HepG2 (cell line): ENCODE data around the gene IFIT2. TPM values are rescaled to one million over a fixed set of nuclear protein-coding genes. Genes with fewer than 3 reads are reported as not detected.

Source experiments
- ATAC-seq: fragments of 200-7000 bp; cut with Tn5 transposase; 3 replicates; pipeline ENCODE4 v1.9.1; 2020; ENCODE audit warnings: mild to moderate bottlenecking, moderate library complexity
- BruUV-seq: library from RNA; stranded (reverse); fragments of 400-500 nt; replicated peaks from 2 replicates; lab custom pipeline; 2021; lab: Mats Ljungman, UMichigan
- CTCF ChIA-PET: fragments of 300-600 bp; formaldehyde crosslinking; extraction: SDS; loops from one replicate; lab custom pipeline; 2021; ENCODE audit warnings: low total read pairs, inconsistent platforms, low intra/inter-chr PET ratio; lab: Yijun Ruan, JAX
- POLR2A ChIA-PET: fragments of 350-600 bp; sonication (Branson Sonifier 250); formaldehyde crosslinking; loops from one replicate; lab custom pipeline; 2020; ENCODE audit warnings: antibody characterized with exemption, inconsistent platforms; lab: Yijun Ruan, JAX
- DNase-seq: peaks from one replicate; pipeline ENCODE4 v3.0.0-alpha.2; 2015; ENCODE audit warnings: low spot score
- FAIRE-seq: peaks from 3 replicates; lab custom pipeline; 2011; peaks lifted over from hg19 to GRCh38; lab: Jason Lieb, UNC
- H2AFZ ChIP-seq: one replicate; pipeline ENCODE4 v1.6.1; 2011; ENCODE audit warnings: low read length, inconsistent platforms
- H3K27ac ChIP-seq: fragments of 300-600 bp; 3 replicates; pipeline ENCODE4 v1.8.0; 2011; ENCODE audit warnings: mixed run types, mild to moderate bottlenecking, mixed read lengths, low read length, inconsistent platforms; ENCODE audit not compliant: insufficient read depth; ENCODE audit errors: extremely low read length
- H3K27me3 ChIP-seq, 2 experiments: fragments of 200-600 bp in 1 of 2; 2 replicates in 1 of 2; 3 replicates in 1 of 2; pipeline versions ENCODE4 v1.6.0 to v1.8.0; 2011; ENCODE audit warnings: low read length in 2 of 2, mild to moderate bottlenecking in 2 of 2, moderate library complexity in 2 of 2, inconsistent platforms in 1 of 2; ENCODE audit not compliant: insufficient read depth in 2 of 2, control insufficient read depth in 1 of 2
- H3K36me3 ChIP-seq, 2 experiments: fragments of 200-600 bp in 1 of 2; replicated peaks in 1 of 2; 2 replicates in 1 of 2; 3 replicates in 1 of 2; pipeline versions ENCODE4 v1.5.1 to v1.8.0; 2011; ENCODE audit warnings: low read length in 2 of 2, inconsistent platforms in 1 of 2; ENCODE audit not compliant: insufficient read depth in 2 of 2, control insufficient read depth in 1 of 2
- H3K4me1 ChIP-seq: 2 replicates; pipeline ENCODE4 v1.5.1; 2012; ENCODE audit warnings: low read length, inconsistent platforms; ENCODE audit not compliant: insufficient read depth
- H3K4me2 ChIP-seq: 2 replicates; pipeline ENCODE4 v1.6.0; 2011; ENCODE audit warnings: low read depth, low read length, inconsistent platforms
- H3K4me3 ChIP-seq, 3 experiments: fragments of 200-600 bp in 1 of 3; sonication (generic), shearing (Covaris generic) in 1 of 3; replicated peaks in 1 of 3; 2 replicates each; pipeline ENCODE4 v1.5.1; 2011 to 2016; ENCODE audit warnings: low read length in 3 of 3, inconsistent platforms in 2 of 3, low read depth in 2 of 3, mild to moderate bottlenecking in 2 of 3, control low read depth in 1 of 3, mixed read lengths in 1 of 3; ENCODE audit not compliant: insufficient read depth in 1 of 3
- H3K79me2 ChIP-seq: one replicate; pipeline ENCODE4 v1.6.1; 2011; ENCODE audit warnings: low read length, inconsistent platforms; ENCODE audit not compliant: insufficient read depth
- H3K9ac ChIP-seq: 2 replicates; pipeline ENCODE4 v1.6.0; 2011; ENCODE audit warnings: mild to moderate bottlenecking, low read depth, low read length, inconsistent platforms; ENCODE audit not compliant: insufficient read depth
- H3K9me3 ChIP-seq: 2 replicates; pipeline ENCODE4 v1.5.1; 2012; ENCODE audit warnings: mild to moderate bottlenecking, low read length
- H4K20me1 ChIP-seq: 2 replicates; pipeline ENCODE4 v1.6.0; 2011; ENCODE audit warnings: inconsistent platforms, mild to moderate bottlenecking, low read length, moderate library complexity; ENCODE audit not compliant: insufficient read depth
- BCL3 ChIP-seq: sonication (generic); formaldehyde crosslinking; IDR thresholded peaks from 2 replicates; pipeline ENCODE4 v1.5.1; 2020; ENCODE audit warnings: mild to moderate bottlenecking, missing genetic modification reagents, moderate library complexity
- EHMT2 ChIP-seq: fragments of 200-600 bp; sonication (generic); IDR thresholded peaks from 2 replicates; pipeline ENCODE4 v1.7.0; 2017; ENCODE audit warnings: antibody characterized with exemption, low read depth, low read length, borderline replicate concordance
- GATAD1 ChIP-seq: IDR thresholded peaks from 2 replicates; pipeline ENCODE4 v1.6.1; 2016; ENCODE audit warnings: missing genetic modification reagents, missing compliant biosample characterization
- HNRNPK ChIP-seq: fragments of 200-400 bp; formaldehyde crosslinking; IDR thresholded peaks from 2 replicates; pipeline ENCODE4 v1.6.1; 2018; ENCODE audit warnings: low read length, low read depth, moderate library complexity, mild to moderate bottlenecking; ENCODE audit not compliant: poor library complexity, severe bottlenecking
- HOXA7 ChIP-seq: sonication (generic); formaldehyde crosslinking; IDR thresholded peaks from 2 replicates; pipeline ENCODE4 v1.8.1; 2022; ENCODE audit warnings: mild to moderate bottlenecking, missing genetic modification reagents, moderate library complexity
- TCF7 ChIP-seq: sonication (generic); IDR thresholded peaks from 2 replicates; pipeline ENCODE4 v1.6.1; 2016; ENCODE audit warnings: antibody characterized with exemption, low read depth
- ZFP41 ChIP-seq: sonication (generic); formaldehyde crosslinking; IDR thresholded peaks from 2 replicates; pipeline ENCODE4 v1.4.0; 2020; ENCODE audit warnings: mild to moderate bottlenecking, missing genetic modification reagents, borderline replicate concordance
- ZFP90 ChIP-seq: sonication (generic); formaldehyde crosslinking; IDR thresholded peaks from 2 replicates; pipeline ENCODE4 v1.8.0; 2022; ENCODE audit warnings: missing genetic modification reagents, mild to moderate bottlenecking, inconsistent platforms, borderline replicate concordance
- ZNF280D ChIP-seq: sonication (generic); formaldehyde crosslinking; IDR thresholded peaks from 2 replicates; pipeline ENCODE4 v1.5.1; 2020; ENCODE audit warnings: mild to moderate bottlenecking, missing genetic modification reagents
- ZNF710 ChIP-seq: sonication (generic); formaldehyde crosslinking; IDR thresholded peaks from 2 replicates; pipeline ENCODE4 v1.5.0; 2020; ENCODE audit warnings: mild to moderate bottlenecking, missing genetic modification reagents, borderline replicate concordance
- WGBS: methylation state at CpG from one replicate; pipeline ENCODE4 v1.1.6; 2017; ENCODE audit warnings: low lambda C conversion rate; 5-methylcytosine and 5-hydroxymethylcytosine counted together
- in situ Hi-C: cut with HindIII; loops from 2 replicates; pipeline ENCODE4 v1.10.0; 2017; ENCODE audit warnings: low pct_unique_long_range_greater_than_20kb; ENCODE audit not compliant: extremely low pct_ligation_motif_present
- intact Hi-C: fragments of 100-400 bp; cut with micrococcal nuclease; formaldehyde crosslinking; loops from one replicate; pipeline ENCODE4 v1.10.0; 2022; ENCODE audit not compliant: unreplicated experiment
- polyA plus RNA-seq, 8 experiments: library from polyadenylated mRNA; depleted of rRNA in 3 of 8; stranded (reverse) in 7 of 8; unstranded in 1 of 8; fragments of >200 nt; fragmentation: Illumina TruSeq in 4 of 8; extraction: Trizol in 4 of 8; gene quantifications; 2 replicates each; pipeline versions ENCODE4 v1.2.1 to v1.2.3, GENCODE V29; 2011 to 2016; ENCODE audit warnings: low read depth in 4 of 8, missing spikeins in 1 of 8, mixed read lengths in 1 of 8; ENCODE audit not compliant: insufficient read depth in 1 of 8
- total RNA-seq, 5 experiments: library from RNA; depleted of rRNA; stranded (reverse); fragments of >200 nt; fragmentation: Illumina TruSeq; extraction: Trizol; gene quantifications; 2 replicates each; pipeline ENCODE4 v1.2.3, GENCODE V29; 2016; ENCODE audit warnings: low read depth in 1 of 5

Gene IFIT2
- total and polyA plus RNA-seq, 2 of the 13 experiments (the other 11 are each of a cell fraction or from before 2014, with no cell fraction given) = 0.04 to 0.15 TPM

- ATAC-seq = no peak
- Histone ChIP-seq H3K4me2 (no peak overlapping the region), H2AFZ (no peak overlapping the region), H3K9me3 (no peaks in the 10 kb centered on the region), H3K9ac (no peak overlapping the region), H3K36me3 (0 out of 5 replicates have a peak, but pooled peaks cover 0 to 3% of the 10 kb centered on the region in 2 experiments), H3K4me3 (no peak overlapping the region), H3K79me2 (no peaks in the 10 kb centered on the region), H3K27me3 (no peaks in the 10 kb centered on the region), H3K27ac (no peak overlapping the region), H4K20me1 (no peaks in the 10 kb centered on the region), H3K4me1 (peaks cover 30% of the 10 kb centered on the region)
- no TSS peak for BruUV-seq
- TF ChIP-seq HNRNPK = peak; percentile 46
- TF ChIP-seq BCL3 = no peak
- WGBS = 92% methylated on average over 3 of the region's 3 CpGs
- intact Hi-C loops = no loop called here
- DNase-seq = no peak
- no peak for FAIRE-seq
- ChIA-PET POLR2A (no interaction called here), CTCF (no interaction called here)
- in situ Hi-C loops = no loop called here
Measured at GRCh38 chr10:89336241-89336640, 34.4 kb downstream of the IFIT2 start.

GRCh38 chr10:89337484-89337883 lies 35.6 kb downstream of the IFIT2 start:
- H3K9ac ChIP-seq = no peak overlapping the region
- DNase-seq = no peak
- 92% methylated on average over 6 of the region's 6 CpGs for WGBS
- FAIRE-seq = no peak
- intact Hi-C loops = no loop called here
- ATAC-seq = no peak
- no peaks in the 10 kb centered on the region for H3K27me3 ChIP-seq
- H3K36me3 ChIP-seq = 0 out of 5 replicates have a peak, but pooled peaks cover 0 to 3% of the 10 kb centered on the region in 2 experiments
- no peak overlapping the region for H3K4me2 ChIP-seq
- POLR2A ChIA-PET = interaction anchor here (1.3 kb wide), 1 partner anchor 15 kb away, joined by 3 read pairs; no protein-coding TSS in a partner anchor
- H3K27ac ChIP-seq = no peak overlapping the region
- H3K9me3 ChIP-seq = no peaks in the 10 kb centered on the region
- BruUV-seq = no TSS peak
- H3K79me2 ChIP-seq = no peaks in the 10 kb centered on the region
- peaks cover 17% of the 10 kb centered on the region for H3K4me1 ChIP-seq
- H4K20me1 ChIP-seq = no peaks in the 10 kb centered on the region
- in situ Hi-C loops = no loop called here
- no peak overlapping the region for H3K4me3 ChIP-seq
- CTCF ChIA-PET = no interaction called here
- no peak overlapping the region for H2AFZ ChIP-seq
- TF ChIP-seq GATAD1 (CRISPR knock-in tag) (no peak), ZFP41 (CRISPR knock-in tag) (no peak), EHMT2 (no peak), TCF7 (no peak), HOXA7 (CRISPR knock-in tag) (no peak), ZFP90 (CRISPR knock-in tag) (no peak), ZNF280D (CRISPR knock-in tag) (no peak), ZNF710 (CRISPR knock-in tag) (no peak)
